ENCODE results near the gene SH3RF3. TPM values are rescaled to one million over a fixed set of nuclear protein-coding genes. Genes with fewer than 3 reads are reported as not detected.

Gene SH3RF3
- total RNA-seq, 1 donor from 2014 or later: 10.8 TPM

GRCh38 chr2:109333414-109334210 is 204.6 kb downstream of the SH3RF3 start:
- no peak for TF ChIP-seq CTCF (IDR thresholded peaks at IDR 0.05)
- no peak for TF ChIP-seq POLR2A (IDR thresholded peaks at IDR 0.05)
- TF ChIP-seq POLR2AphosphoS5 (IDR thresholded peaks at IDR 0.05; ENCODE audit: insufficient read depth in 1 of 2, low read depth in 1 of 2): no peak
- intact Hi-C loops (cut with DNase I): no loop called here
- no peaks in the 10 kb centered on the region for H3K9me3 ChIP-seq
- H3K4me1 ChIP-seq: peaks cover 45% of the 10 kb centered on the region
- no peak overlapping the region for H3K4me3 ChIP-seq
- no peaks in the 10 kb centered on the region for H3K27me3 ChIP-seq
- no peak overlapping the region for H3K27ac ChIP-seq
- no peak for DNase-seq (ENCODE audit: extremely low spot score in 2 of 2)
- H3K36me3 ChIP-seq: no peaks in the 10 kb centered on the region

- Histone ChIP-seq H3K4me3 (no peak overlapping the region), H3K9me3 (no peaks in the 10 kb centered on the region), H3K4me1 (peaks cover 42% of the 10 kb centered on the region), H3K27me3 (no peaks in the 10 kb centered on the region), H3K27ac (no peak overlapping the region), H3K36me3 (no peaks in the 10 kb centered on the region)
- intact Hi-C loops (cut with DNase I): no loop called here
- DNase-seq (ENCODE audit: extremely low spot score in 2 of 2): no peak
- TF ChIP-seq POLR2AphosphoS5 (IDR thresholded peaks at IDR 0.05; ENCODE audit: insufficient read depth in 1 of 2, low read depth in 1 of 2): no peak
Measured at GRCh38 chr2:109335631-109336176, 206.7 kb downstream of the SH3RF3 start.

- Histone ChIP-seq H3K36me3 (no peaks in the 10 kb centered on the region), H3K27ac (no peak overlapping the region), H3K4me1 (peaks cover 37% of the 10 kb centered on the region), H3K9me3 (no peaks in the 10 kb centered on the region), H3K4me3 (no peak overlapping the region), H3K27me3 (no peaks in the 10 kb centered on the region)
- TF ChIP-seq POLR2AphosphoS5 (IDR thresholded peaks at IDR 0.05; ENCODE audit: insufficient read depth in 1 of 2, low read depth in 1 of 2) (no peak), CTCF (IDR thresholded peaks at IDR 0.05) (no peak), POLR2A (IDR thresholded peaks at IDR 0.05) (no peak)
- no peak for DNase-seq (ENCODE audit: extremely low spot score in 2 of 2)
- intact Hi-C loops (cut with DNase I): no loop called here
Measured at GRCh38 chr2:109336296-109336695, 207.3 kb downstream of the SH3RF3 start.

- H3K36me3 ChIP-seq: no peaks in the 10 kb centered on the region
Measured at GRCh38 chr2:109337221-109337620, 208.2 kb downstream of the SH3RF3 start.

GRCh38 chr2:109339519-109339966 is 210.5 kb downstream of the SH3RF3 start:
- no peak for TF ChIP-seq POLR2A (IDR thresholded peaks at IDR 0.05)
- TF ChIP-seq CTCF (IDR thresholded peaks at IDR 0.05): no peak
- no peak for TF ChIP-seq POLR2AphosphoS5 (IDR thresholded peaks at IDR 0.05; ENCODE audit: insufficient read depth in 1 of 2, low read depth in 1 of 2)
- intact Hi-C loops (cut with DNase I): no loop called here
- no peaks in the 10 kb centered on the region for H3K9me3 ChIP-seq
- DNase-seq (ENCODE audit: extremely low spot score in 2 of 2): no peak
- H3K36me3 ChIP-seq: no peaks in the 10 kb centered on the region
- no peak overlapping the region for H3K4me3 ChIP-seq
- peaks cover 29% of the 10 kb centered on the region for H3K4me1 ChIP-seq
- no peak overlapping the region for H3K27ac ChIP-seq
- H3K27me3 ChIP-seq: no peaks in the 10 kb centered on the region

More at GRCh38 chr2:109337221-109337620, 208.2 kb downstream of the SH3RF3 start:
- H3K4me3 ChIP-seq: no peak overlapping the region
- no peak for DNase-seq (ENCODE audit: extremely low spot score in 2 of 2)
- no peaks in the 10 kb centered on the region for H3K27me3 ChIP-seq
- H3K27ac ChIP-seq: no peak overlapping the region
- no peaks in the 10 kb centered on the region for H3K9me3 ChIP-seq
- peaks cover 36% of the 10 kb centered on the region for H3K4me1 ChIP-seq
- TF ChIP-seq POLR2AphosphoS5 (IDR thresholded peaks at IDR 0.05; ENCODE audit: insufficient read depth in 1 of 2, low read depth in 1 of 2) (no peak), CTCF (IDR thresholded peaks at IDR 0.05) (no peak), POLR2A (IDR thresholded peaks at IDR 0.05) (no peak)
- intact Hi-C loops (cut with DNase I): no loop called here

Measured in vagina (tissue), 2 donors.